HepG2 (cell line): Measurements from ENCODE around the gene REM2. TPM values are rescaled to one million over a fixed set of nuclear protein-coding genes. Genes with fewer than 3 reads are reported as not detected.
A peak's percentile ranks its signal among the peaks of the same experiment; 100 is the strongest.

ENCODE experiments used
- CREB3 ChIP-seq: sonication (generic); formaldehyde crosslinking; IDR thresholded peaks from 2 replicates; pipeline ENCODE4 v1.5.0; 2020; ENCODE audit warnings: missing genetic modification reagents
- FOXP1 ChIP-seq, 2 experiments: fragments of 450-650 bp in 1 of 2; IDR thresholded peaks; 2 replicates each; pipeline ENCODE4 v1.6.1; 2017 to 2018; ENCODE audit warnings: antibody characterized with exemption in 1 of 2
- HINFP ChIP-seq: sonication (generic); formaldehyde crosslinking; IDR thresholded peaks from 2 replicates; pipeline ENCODE4 v1.4.0; 2020; ENCODE audit warnings: low read depth, mild to moderate bottlenecking, missing genetic modification reagents
- IKZF5 ChIP-seq: IDR thresholded peaks from 2 replicates; pipeline ENCODE4 v1.6.1; 2018; ENCODE audit warnings: missing genetic modification reagents, mild to moderate bottlenecking, missing compliant biosample characterization
- KLF12 ChIP-seq: sonication (generic); formaldehyde crosslinking; IDR thresholded peaks from 2 replicates; pipeline ENCODE4 v1.4.0; 2020; ENCODE audit warnings: missing genetic modification reagents, borderline replicate concordance
- MBNL3 ChIP-seq: fragments of 250-450 bp; sonication (Bioruptor Pico); conservative IDR thresholded peaks from 2 replicates; pipeline ENCODE4 v1.8.0; 2022; ENCODE audit warnings: mild to moderate bottlenecking, inconsistent platforms
- NFKB2 ChIP-seq: sonication (generic); formaldehyde crosslinking; IDR thresholded peaks from 2 replicates; pipeline ENCODE4 v1.4.0; 2020; ENCODE audit warnings: missing genetic modification reagents, borderline replicate concordance
- NR3C1 ChIP-seq: sonication (generic); formaldehyde crosslinking; IDR thresholded peaks from 2 replicates; pipeline ENCODE4 v1.4.0; 2020; ENCODE audit warnings: missing genetic modification reagents
- PCBP2 ChIP-seq: fragments of 200-400 bp; formaldehyde crosslinking; optimal IDR thresholded peaks from 2 replicates; pipeline ENCODE3; 2018; ENCODE audit warnings: low read length, low read depth; ENCODE audit not compliant: poor library complexity, severe bottlenecking
- STAT6 ChIP-seq: sonication (generic); formaldehyde crosslinking; IDR thresholded peaks from 2 replicates; pipeline ENCODE4 v1.4.0; 2020; ENCODE audit warnings: missing genetic modification reagents, mild to moderate bottlenecking, borderline replicate concordance
- SUZ12 ChIP-seq: fragments of 150-350 bp; IDR thresholded peaks from 2 replicates; pipeline ENCODE4 v1.6.1; 2014; ENCODE audit warnings: low read depth, low read length
- ZFP41 ChIP-seq: sonication (generic); formaldehyde crosslinking; IDR thresholded peaks from 2 replicates; pipeline ENCODE4 v1.4.0; 2020; ENCODE audit warnings: mild to moderate bottlenecking, missing genetic modification reagents, borderline replicate concordance
- ZNF207 ChIP-seq: fragments of 450-650 bp; IDR thresholded peaks from 2 replicates; pipeline ENCODE4 v1.6.1; 2016; ENCODE audit warnings: antibody characterized with exemption, borderline replicate concordance
- ZNF292 ChIP-seq: sonication (generic); formaldehyde crosslinking; IDR thresholded peaks from 2 replicates; pipeline ENCODE4 v1.8.1; 2022; ENCODE audit warnings: mild to moderate bottlenecking, low read depth, missing genetic modification reagents, borderline replicate concordance
- ZNF326 ChIP-seq: sonication (generic); formaldehyde crosslinking; IDR thresholded peaks from 2 replicates; pipeline ENCODE4 v1.4.0; 2020; ENCODE audit warnings: missing genetic modification reagents, borderline replicate concordance
- ZNF337 ChIP-seq: sonication (generic); formaldehyde crosslinking; IDR thresholded peaks from 2 replicates; pipeline ENCODE4 v1.5.1; 2020; ENCODE audit warnings: missing genetic modification reagents, low read depth, mild to moderate bottlenecking, borderline replicate concordance
- ZNF34 ChIP-seq: sonication (generic); formaldehyde crosslinking; IDR thresholded peaks from 2 replicates; pipeline ENCODE4 v1.4.0; 2020; ENCODE audit warnings: mild to moderate bottlenecking, missing genetic modification reagents, borderline replicate concordance
- ZNF616 ChIP-seq: sonication (generic); formaldehyde crosslinking; IDR thresholded peaks from 2 replicates; pipeline ENCODE4 v1.5.0; 2020; ENCODE audit warnings: low read depth, mild to moderate bottlenecking, missing genetic modification reagents
- ZNF691 ChIP-seq: sonication (generic); formaldehyde crosslinking; IDR thresholded peaks from 2 replicates; pipeline ENCODE4 v1.4.0; 2020; ENCODE audit warnings: missing genetic modification reagents, low read depth, mild to moderate bottlenecking, borderline replicate concordance
- ZNF83 ChIP-seq: sonication (generic); formaldehyde crosslinking; IDR thresholded peaks from 2 replicates; pipeline ENCODE4 v1.4.0; 2020; ENCODE audit warnings: missing genetic modification reagents, mild to moderate bottlenecking, borderline replicate concordance
- ZNF878 ChIP-seq: sonication (generic); formaldehyde crosslinking; IDR thresholded peaks from 2 replicates; pipeline ENCODE4 v1.8.1; 2023; ENCODE audit warnings: mild to moderate bottlenecking, missing genetic modification reagents, moderate library complexity
- ZSCAN12 ChIP-seq: sonication (generic); formaldehyde crosslinking; IDR thresholded peaks from 2 replicates; pipeline ENCODE4 v1.9.0; 2021; ENCODE audit warnings: mild to moderate bottlenecking, missing genetic modification reagents
- polyA plus RNA-seq, 8 experiments: library from polyadenylated mRNA; depleted of rRNA in 3 of 8; stranded (reverse) in 7 of 8; unstranded in 1 of 8; fragments of >200 nt; fragmentation: Illumina TruSeq in 4 of 8; extraction: Trizol in 4 of 8; gene quantifications; 2 replicates each; pipeline versions ENCODE4 v1.2.1 to v1.2.3, GENCODE V29; 2011 to 2016; ENCODE audit warnings: low read depth in 4 of 8, missing spikeins in 1 of 8, mixed read lengths in 1 of 8; ENCODE audit not compliant: insufficient read depth in 1 of 8
- total RNA-seq, 5 experiments: library from RNA; depleted of rRNA; stranded (reverse); fragments of >200 nt; fragmentation: Illumina TruSeq; extraction: Trizol; gene quantifications; 2 replicates each; pipeline ENCODE4 v1.2.3, GENCODE V29; 2016; ENCODE audit warnings: low read depth in 1 of 5

The REM2 gene
- total and polyA plus RNA-seq, 2 of the 13 experiments (the other 11 are each of a cell fraction or from before 2014, with no cell fraction given), result 0.20 TPM; not detected in 1

- TF ChIP-seq ZNF292 (CRISPR knock-in tag), result no peak
- TF ChIP-seq MBNL3 (CRISPR knock-in tag), result no peak
- TF ChIP-seq IKZF5 (CRISPR knock-in tag), result peak; percentile 54; the same call in 1 of the 2 replicates
- no peak for TF ChIP-seq ZNF34 (CRISPR knock-in tag)
- TF ChIP-seq ZNF83 (CRISPR knock-in tag), result no peak
- TF ChIP-seq ZNF207, result no peak
- 0 out of 2 replicates have a peak, but pooled peaks have one; percentile 18 for TF ChIP-seq ZNF691
- no peak for TF ChIP-seq KLF12
- no peak for TF ChIP-seq FOXP1 (IDR thresholded peaks at IDR 0.05)
- peak; percentile 25; the same call in 1 of the 2 replicates for TF ChIP-seq FOXP1 (CRISPR knock-in tag; IDR thresholded peaks at IDR 0.05)
- TF ChIP-seq ZNF616, result no peak
- 0 out of 2 replicates have a peak, but pooled peaks have one; percentile 45 for TF ChIP-seq ZSCAN12 (CRISPR knock-in tag)
- TF ChIP-seq ZNF326 (CRISPR knock-in tag), result no peak
- peak; percentile 67 for TF ChIP-seq PCBP2
- no peak for TF ChIP-seq NR3C1 (CRISPR knock-in tag)
- TF ChIP-seq SUZ12, result no peak
- TF ChIP-seq CREB3, result no peak
- TF ChIP-seq ZNF878 (CRISPR knock-in tag), result peak; percentile 25; the same call in 1 of the 2 replicates
- peak; percentile 34; the same call in 1 of the 2 replicates for TF ChIP-seq NFKB2 (CRISPR knock-in tag)
- no peak for TF ChIP-seq ZFP41
- TF ChIP-seq HINFP (CRISPR knock-in tag), result no peak
- TF ChIP-seq STAT6 (CRISPR knock-in tag), result no peak
- TF ChIP-seq ZNF337, result no peak
These were observed 10.8 kb upstream of the REM2 start (continued) for GRCh38 chr14:22872033-22872832.
